Stimulated activated CD4-positive, alpha-beta T cell treated with anti-CD3 and anti-CD28 coated beads, Interleukin-1b, Interleukin-23, amount 100 ng/mL, for 4 hours (primary cell): ENCODE data around the gene ATXN2L.

Experiments
- DNase-seq, 2 donors: peaks; one replicate each; pipeline ENCODE4 v3.0.0-alpha.2; 2020; ENCODE audit warnings: low read depth in 2 of 2

Gene ATXN2L

DNA sequence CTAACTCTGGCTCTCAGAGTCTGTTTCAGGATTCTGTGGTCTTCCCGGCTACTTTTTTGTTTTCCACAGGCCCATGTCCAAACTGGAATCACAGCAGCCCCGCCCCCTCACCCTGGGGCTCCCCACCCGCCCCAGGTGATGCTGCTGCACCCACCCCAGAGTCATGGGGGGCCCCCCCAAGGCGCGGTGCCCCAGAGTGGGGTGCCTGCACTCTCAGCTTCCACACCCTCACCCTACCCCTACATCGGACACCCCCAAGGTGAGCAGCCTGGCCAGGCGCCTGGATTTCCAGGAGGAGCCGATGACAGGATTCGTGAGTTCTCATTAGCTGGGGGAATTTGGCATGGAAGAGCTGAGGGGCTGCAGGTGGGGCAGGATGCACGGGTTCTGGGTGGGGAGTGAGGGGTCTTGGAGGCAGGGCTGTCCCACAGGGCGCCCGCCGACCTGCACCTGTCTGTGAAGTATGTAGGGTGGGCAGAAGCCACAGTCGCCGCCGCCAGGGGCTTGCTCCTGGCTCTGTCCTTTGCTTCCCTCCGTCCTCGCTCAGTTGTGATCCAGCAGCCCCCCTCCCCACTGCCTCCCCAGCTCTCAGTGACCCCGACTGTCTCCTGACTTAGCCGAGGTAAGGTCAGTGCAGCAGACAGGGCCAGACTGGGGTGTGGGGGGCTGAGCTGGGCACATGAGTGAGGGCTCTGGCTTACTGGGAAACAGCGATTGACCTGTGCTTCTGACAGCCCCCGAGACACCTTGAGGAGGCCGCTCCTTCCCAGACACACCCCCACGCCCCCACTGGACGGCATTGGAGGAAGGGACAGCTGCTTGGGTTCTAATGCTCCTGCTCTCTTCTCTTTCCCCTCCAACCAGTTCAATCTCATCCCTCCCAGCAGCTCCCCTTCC lies 13.3 kb downstream of the ATXN2L start:
- no peak for DNase-seq

DNA sequence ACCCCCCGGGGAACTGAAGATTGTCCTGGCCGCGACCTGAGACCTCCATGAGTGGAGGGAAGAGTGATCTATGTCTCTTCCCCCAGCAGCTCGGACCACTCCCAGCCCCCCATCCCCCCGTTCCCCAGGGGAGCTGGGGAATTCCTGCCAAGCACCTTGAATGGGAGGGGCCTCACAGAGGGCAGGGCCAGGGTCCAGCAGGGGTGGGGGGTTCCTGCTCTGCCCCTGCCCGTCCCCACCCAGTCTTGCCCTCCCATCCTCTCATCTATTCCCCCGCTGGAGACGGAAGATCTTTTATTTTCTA lies 13.9 kb downstream of the ATXN2L start:
- no peak for DNase-seq

DNA sequence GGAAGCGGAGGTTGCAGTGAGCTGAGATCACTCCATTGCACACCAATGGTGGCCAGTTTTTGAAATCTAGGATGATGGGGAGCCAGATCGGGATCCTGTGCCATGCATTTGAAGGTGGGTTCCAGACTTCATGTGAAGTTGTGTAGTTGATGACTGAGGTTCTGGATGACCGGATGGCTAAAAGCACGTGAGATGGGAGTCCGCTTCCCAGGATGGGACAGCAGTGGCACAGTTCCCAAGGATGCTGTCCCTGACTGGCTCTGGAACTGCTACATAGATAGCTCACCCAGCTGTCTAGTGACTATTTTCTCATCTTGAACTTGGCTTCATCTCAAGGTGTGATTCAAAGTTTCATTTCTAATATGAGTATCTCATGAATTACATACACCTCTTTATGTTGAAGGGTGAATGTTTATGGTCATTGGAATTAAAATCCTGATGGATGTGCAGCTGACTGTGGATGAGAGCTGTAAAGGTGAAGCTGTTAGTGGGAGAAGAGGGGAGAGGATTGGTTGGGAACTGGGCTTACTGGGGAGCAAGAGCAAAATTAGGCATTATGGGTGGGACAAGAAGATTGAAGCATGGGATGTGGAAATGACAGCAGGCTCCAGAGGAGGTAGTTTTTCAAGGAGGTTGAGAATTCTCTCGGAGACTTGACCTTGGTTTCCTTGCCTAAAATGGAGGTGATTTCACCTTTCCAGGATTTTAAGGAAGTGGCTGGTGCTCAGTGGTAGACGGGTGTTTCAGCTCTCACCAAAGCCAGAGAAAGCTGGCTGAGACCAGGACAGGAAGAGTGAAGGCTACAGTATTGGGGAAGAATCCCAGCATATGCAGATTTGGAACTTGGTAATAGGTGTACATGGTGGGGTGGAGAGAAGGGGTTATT lies 15.1 kb downstream of the ATXN2L start:
- no peak for DNase-seq

DNA sequence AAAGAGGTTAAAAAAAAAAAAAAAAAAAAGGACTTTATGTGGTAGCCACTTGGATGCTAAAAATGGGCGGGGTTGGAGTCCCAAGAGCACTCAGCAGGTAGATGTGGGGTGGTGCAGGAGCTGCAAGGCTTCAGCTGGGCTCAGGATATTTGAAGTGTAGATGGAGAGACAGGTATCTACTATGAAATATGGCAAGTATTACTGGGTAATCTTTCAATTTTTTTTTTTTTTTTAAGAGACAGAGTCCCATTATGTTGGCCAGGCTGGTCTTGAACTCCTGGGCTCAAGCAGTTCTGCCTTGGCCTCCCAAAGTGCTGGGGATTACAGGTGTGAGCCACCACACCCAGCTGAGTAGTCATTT lies 15.7 kb downstream of the ATXN2L start:
- no peak for DNase-seq

DNA sequence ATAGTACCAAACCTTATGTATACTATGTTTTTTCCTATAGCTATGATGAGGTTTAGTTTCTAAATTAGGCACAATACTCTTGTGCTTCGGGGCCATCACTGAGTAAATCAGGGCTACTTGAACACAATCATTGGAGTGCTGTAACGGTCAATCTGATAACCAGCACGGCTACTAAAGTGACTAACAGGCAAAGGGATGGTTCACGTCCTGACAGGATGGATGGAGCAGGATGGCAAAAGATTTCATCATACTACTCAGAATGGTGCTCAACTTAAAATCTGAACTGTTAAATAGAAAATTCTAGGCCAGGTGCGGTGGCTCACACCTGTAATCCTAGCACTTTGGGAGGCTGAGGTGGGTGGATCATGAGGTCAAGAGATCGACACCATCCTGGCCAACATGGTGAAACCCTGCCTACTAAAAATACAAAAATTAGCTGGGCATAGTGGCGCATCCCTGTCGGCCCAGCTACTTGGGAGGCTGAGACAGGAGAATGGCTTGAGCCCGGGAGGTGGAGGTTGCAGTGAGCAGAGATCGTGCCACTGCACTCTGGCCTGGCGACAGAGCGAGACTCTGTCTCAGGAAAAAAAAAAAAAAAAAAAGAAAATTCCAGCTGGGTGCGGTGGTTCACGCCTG lies 16.3 kb downstream of the ATXN2L start:
- DNase-seq: no peak

DNA sequence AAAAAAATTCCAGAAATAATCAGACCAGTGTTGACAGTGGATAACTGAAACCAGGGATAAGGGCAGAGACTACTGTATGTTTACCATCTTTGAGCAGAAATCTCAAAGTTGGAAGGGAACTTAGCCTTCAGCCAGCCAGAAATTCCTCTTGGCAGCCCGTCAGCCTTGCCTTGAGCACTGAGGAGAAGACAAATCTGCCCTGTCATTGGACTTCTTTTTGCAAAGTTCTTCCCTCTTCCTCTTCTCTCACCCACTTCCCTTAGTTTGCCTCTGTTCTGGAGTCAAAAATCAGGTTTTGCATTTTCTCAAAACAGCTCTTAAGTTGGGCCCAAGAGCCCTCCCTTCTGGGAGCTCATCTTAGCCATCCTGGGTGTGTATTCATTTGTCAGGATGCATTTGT lies 17.1 kb downstream of the ATXN2L start:
- no peak for DNase-seq

DNA sequence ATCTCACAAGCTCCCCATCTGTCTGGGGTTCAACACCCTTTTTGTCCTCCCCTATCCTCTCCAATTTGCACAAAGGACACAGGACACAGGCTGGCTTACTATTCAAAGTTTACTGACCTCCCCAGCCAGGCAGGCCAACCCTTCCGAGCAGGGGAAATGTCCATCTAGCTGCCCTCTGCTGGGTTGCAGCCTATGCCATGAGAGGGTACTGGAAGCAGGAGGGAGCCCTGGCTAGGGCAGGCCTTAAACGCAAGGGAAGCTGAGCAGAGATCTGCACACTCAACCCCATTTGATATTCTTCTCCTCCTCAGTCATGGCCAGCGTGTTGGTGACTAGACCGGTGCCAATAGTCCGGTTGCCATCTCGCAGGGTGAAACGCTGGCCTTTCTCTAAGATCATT lies 19.9 kb downstream of the ATXN2L start:
- no peak for DNase-seq

DNA sequence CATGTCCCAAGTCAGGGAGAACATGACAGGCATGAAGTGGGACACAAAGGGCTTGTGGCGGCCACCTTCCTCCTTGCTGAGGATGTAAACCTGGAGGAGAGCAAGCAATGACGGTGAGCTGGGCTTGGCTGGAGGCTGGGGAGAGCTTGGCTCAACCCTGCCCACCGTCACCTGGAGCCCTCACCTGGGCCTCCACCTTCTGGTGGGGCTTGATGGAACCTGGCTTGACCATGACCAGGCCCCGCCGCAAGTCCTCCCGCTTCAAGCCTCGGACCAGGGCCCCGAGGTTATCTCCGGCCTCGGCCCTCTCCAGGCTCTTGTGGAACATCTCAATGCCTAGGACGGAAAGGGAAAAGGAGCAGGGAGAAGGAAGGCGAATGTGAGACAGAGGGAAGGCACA lies 21.0 kb downstream of the ATXN2L start:
- DNase-seq: no peak

DNA sequence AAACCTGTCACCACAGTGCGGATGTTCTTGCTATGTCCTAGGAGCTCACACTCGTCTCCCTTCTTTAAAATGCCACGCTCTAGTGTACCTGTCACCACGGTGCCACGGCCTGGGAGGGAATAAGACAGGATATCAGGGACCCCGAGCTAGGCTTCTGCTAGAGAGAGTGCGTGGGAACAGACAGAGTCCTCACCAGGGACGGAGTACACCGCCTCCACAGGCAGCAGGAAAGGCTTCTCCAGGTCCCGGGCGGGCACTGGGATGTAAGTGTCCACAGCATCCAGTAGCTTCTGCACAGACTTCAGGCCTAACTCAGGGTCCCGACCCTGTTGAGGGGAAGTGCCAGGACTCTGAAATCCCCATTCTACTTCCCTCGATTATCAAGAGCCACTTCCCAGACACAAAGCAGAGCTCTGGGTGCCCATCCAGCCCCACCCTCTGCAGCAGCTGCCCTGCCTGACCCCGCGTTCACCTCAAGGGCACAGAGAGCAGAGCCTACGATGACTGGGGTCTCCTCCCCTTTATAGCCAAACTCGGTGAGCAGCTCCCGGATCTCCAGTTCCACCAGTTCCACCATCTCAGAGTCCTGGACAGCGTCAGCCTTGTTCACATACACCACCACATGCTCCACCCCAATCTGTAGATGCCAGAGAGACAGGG lies 21.6 kb downstream of the ATXN2L start:
- no peak for DNase-seq

DNA sequence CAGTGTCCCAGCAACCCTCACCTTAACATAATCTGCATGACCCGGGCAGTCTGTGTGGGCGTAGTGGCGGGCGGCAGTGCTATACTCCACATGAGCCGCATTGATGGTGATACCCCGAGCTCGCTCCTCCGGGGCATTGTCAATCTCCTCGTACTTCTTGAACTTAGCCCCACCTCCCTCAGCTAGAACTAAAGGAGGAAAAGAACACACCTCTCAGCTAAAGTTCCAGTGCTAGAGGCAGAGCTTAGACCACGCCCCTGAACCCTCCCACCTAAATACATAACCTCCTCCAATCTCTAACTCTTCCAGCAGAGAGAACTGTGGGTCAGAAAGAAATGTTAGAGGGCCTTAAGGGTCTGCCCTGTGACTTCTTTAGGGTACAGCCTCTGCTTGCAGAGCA lies 22.5 kb downstream of the ATXN2L start:
- DNase-seq: peak; percentile 15 to 31

DNA sequence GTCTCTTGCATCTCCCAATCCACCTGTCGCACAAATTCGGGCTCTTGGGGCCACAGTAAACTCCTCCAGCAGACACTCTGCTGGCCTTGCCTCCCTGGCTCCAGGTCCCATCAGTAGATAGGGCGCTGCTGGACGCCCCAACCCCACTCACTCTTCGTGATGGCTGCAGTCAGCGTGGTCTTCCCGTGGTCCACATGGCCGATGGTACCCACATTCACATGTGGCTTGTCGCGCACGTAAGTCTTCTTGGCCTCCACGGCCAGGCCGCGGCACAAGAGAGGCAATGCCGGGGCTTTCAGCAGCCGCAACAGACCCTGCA lies 22.9 kb downstream of the ATXN2L start:
- DNase-seq: no peak

DNA sequence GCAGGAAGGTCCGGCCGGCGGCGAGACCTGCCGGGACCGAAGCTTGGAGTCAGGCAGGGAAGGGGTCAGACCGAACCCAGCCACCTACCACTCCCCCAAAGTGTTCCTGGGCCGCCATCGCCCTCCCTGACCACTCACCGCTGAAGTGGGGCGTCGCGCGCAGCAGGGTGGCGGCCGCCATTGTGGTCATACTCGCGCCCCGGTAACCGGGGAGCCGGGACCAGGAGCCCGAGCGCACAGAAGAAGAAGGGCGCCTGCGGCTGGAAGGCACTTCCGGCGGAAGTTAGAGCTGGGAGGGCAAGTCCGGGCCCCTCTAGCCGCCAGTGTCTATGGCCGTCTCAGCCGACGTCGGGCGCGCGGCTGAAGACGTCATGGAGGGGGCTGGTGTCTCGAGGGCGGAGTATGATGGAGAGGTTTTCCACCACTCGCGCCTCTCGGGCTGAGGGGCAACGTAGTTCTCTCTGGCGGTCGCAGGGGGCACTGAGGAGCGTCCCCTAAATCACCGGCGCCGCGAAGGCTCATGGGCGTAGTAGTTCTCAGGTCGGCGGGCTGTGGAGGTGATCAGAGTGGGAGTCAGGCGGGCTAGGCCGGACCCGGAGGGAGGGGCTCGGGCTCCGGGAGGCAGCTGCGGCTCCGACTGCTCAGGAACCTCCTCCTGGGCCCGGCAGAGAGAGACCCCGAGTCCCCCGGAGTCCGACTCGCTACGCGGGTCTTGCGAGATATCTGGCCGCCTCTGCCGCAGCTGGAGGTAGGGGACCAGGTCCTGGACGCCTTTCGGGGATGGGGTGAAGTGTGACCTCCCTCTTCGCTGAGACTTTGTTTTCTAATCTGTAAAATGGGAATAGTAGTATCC lies 23.5 kb downstream of the ATXN2L start, which contains the start of gene TUFM:
Gene TUFM, minus strand, starts transcription at position 269 of the 853 bp plus-strand sequence. Its CDS starts 79 bp downstream, at position 190.
- DNase-seq: peak; percentile 92 to 95

DNA sequence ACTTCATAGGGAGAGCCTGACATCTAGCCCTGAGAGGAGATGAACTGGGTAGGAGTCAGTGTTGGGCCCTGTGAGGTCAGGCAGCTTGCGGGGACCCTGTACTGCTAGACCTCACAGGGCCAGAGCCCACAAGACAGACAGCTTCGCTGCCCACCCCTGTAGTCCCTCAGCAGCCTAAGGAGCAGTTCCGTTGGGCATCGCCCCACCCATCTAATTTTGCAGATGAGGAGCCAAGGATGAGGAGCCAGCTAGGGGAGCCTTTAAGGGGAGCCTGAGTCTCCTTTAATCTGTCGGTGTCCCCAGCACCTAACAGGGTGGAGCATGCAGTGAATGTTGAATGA lies 24.1 kb downstream of the ATXN2L start:
- no peak for DNase-seq

DNA sequence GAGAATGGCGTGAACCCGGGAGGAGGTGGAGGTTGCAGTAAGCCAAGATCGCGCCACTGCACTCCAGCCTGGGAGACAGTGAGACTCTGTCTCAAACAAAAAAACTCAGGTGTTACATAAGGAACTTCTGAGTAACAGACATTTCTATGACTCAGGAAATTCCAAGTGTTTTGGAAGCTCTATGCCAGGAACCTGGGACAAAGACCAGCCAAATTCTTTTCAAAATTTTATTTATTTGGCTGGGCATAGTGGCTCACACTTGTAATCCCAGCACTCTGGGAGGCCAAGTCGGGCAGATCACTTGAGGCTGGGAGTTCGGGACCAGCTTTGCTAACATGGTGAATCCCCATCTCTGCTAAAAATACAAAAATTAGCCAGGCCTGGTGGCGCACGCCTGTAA lies 35.6 kb downstream of the ATXN2L start:
- no peak for DNase-seq

DNA sequence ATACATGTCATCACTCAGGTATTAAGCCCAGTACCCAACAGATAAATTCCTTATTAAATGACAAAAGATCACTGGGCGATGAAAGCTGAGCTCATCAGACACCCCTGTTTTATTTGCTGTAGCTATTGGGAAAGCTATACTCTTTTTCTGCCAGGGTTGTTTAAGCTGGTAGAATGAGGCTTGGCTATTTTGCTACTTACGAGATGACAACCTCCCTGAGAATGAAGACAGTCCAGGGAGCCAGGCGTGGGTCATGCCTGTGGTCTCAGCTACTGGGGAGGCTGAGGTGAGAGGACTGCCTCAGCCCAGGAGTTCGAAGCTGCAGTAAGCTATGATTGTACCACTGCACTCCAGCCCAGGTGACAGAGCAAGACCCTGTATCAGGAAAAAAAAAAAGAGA lies 36.5 kb downstream of the ATXN2L start:
- no peak for DNase-seq

DNA sequence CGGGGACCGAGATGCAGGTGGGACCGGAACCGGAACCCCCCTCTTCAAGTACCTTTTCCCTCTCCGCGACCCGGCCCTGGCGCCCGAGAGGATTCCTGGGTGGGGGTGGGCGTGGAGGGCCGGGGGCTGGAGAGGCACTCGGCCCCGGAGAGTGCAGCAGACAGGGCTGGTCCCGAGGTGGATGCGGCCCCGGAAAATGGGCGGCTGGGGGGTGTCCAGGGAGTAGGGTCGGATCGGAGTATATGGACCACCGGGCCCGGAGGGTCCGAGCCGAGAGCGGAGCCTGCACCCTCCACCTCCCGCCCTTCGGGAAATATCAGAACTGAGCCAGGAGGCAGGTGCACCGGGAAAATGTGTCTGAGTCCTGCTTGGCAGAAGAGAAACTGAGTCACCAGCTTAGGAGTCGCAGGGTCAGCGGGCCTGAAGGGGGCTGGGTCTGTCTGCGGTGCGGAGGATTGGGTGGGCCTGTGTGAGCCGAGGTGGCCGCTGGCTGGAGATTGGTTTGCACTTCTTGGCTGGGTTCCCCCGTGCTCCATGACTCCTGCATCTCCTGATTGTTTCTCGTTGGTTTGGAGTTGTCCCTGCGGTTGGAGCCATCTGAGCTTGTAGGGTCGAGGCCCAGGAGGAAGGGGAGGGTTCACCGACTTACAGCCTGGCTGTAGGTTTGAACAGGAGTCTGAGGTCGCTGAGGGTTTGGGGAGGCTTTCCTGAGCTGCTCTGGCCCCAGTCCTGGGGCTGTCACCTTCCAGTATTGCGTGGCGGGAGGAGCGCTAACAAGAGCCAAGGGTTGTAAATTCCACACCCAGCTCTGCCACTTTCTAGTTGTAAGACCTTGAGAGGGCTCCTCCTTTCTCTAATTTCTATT lies 41.4 kb downstream of the ATXN2L start:
- DNase-seq: no peak

DNA sequence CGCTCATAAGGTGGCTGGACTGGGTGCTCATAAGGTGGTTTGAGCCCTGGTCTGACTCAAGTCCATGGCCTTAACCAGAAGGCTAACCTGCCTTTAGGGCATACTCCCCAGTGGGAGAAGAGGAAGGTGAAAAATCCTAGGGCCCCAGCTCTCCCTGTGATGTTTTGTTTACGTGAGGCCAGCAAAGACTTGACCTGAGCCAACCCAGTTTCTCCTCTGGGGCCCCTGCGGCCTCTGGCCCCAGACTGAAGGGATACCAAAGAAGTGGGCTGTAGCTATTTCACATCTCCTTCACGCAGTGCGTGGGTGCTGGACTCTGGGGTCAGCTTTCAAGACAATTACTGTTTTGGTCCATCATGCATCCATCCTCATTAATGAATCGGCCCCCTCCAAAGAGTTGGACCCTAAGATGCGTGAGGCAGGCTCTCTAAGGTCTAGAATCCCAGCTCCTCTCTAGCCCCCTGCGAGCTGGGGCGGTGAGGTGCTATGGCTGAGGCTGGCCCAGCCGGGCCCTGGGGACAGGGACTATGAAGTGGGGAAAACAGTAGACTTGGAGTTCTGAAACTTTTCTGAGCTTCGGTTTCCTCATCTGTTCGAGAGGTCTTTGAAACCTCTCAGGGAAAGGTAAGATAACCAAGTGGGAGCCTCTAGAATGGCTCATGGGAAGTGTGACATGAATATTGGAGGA lies 42.3 kb downstream of the ATXN2L start:
- no peak for DNase-seq

DNA sequence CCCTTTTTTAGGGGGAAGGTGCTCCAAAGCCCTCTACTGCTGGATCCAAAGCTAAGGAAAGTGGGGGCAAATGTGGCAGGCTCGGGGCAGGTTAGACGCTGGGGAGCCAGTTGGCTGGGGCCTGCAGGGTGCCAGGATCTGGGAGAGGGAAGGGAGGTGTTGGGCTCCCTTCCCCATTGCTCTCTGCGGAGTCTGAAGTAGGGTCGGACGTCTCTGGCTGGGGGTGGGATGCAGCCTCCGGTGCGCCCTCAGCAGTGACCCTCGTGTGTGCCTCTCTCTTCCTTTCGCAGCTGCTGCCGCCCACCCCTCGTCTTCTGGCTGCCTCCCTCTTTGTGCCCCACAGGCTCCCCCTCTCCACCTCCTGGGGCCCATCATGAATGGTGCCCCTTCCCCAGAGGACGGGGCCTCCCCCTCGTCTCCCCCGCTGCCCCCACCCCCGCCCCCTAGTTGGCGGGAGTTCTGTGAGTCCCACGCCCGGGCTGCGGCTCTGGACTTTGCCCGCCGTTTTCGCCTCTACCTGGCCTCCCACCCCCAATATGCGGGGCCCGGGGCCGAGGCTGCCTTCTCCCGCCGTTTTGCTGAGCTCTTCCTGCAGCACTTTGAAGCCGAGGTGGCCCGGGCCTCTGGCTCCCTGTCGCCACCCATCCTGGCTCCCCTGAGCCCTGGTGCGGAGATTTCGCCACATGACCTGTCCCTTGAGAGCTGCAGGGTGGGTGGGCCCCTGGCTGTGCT lies 43.1 kb downstream of the ATXN2L start:
- DNase-seq: no peak

DNA sequence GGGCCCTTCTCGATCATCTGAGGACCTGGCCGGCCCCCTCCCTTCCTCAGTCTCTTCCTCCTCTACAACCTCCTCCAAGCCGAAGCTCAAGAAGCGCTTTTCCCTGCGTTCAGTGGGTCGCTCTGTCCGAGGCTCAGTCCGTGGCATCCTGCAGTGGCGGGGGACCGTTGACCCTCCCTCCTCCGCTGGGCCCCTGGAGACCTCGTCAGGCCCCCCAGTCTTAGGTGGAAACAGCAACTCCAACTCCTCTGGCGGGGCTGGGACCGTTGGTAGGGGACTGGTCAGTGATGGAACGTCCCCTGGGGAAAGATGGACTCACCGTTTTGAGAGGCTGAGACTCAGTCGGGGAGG lies 43.6 kb downstream of the ATXN2L start:
- DNase-seq: no peak
